Measurements from ENCODE around the gene PTPRK.
A peak's percentile ranks its signal among the peaks of the same experiment; 100 is the strongest.

PTPRK gene

GRCh38 chr6:128478230-128479047, 42.0 kb downstream of the PTPRK start:
- Histone ChIP-seq H3K27me3 (ENCODE audit: low read depth, low read length) (no peaks in the 10 kb centered on the region), H3K4me2 (ENCODE audit: low read length) (peak overlapping the region; percentile 50), H3K36me3 (replicated peaks; ENCODE audit: low read depth, low read length) (no peaks in the 10 kb centered on the region), H3K27ac (ENCODE audit: low read length) (no peak overlapping the region), H3K4me3 (ENCODE audit: low read length) (peak overlapping the region; percentile 48), H3K9me3 (ENCODE audit: insufficient read depth, low read length) (no peaks in the 10 kb centered on the region), H3K79me2 (ENCODE audit: low read length) (no peaks in the 10 kb centered on the region), H4K20me1 (ENCODE audit: insufficient read depth, low read length) (no peaks in the 10 kb centered on the region), H2AFZ (ENCODE audit: low read depth, low read length) (peak overlapping the region; percentile 90), H3K4me1 (ENCODE audit: low read length) (peaks cover 5% of the 10 kb centered on the region), H3K9ac (ENCODE audit: low read length) (no peak overlapping the region)
- TF ChIP-seq EZH2phosphoT487 (IDR thresholded peaks at IDR 0.05; ENCODE audit: low read depth) (no peak), CTCF (IDR thresholded peaks at IDR 0.05; ENCODE audit: low read depth, low read length) (no peak)

GRCh38 chr6:128474933-128475332, 45.5 kb downstream of the PTPRK start:
- Histone ChIP-seq H3K27ac (ENCODE audit: low read length) (no peak overlapping the region), H3K36me3 (replicated peaks; ENCODE audit: low read depth, low read length) (no peaks in the 10 kb centered on the region), H3K4me3 (ENCODE audit: low read length) (no peak overlapping the region), H3K79me2 (ENCODE audit: low read length) (no peaks in the 10 kb centered on the region), H3K9ac (ENCODE audit: low read length) (no peak overlapping the region), H3K9me3 (ENCODE audit: insufficient read depth, low read length) (no peaks in the 10 kb centered on the region), H2AFZ (ENCODE audit: low read depth, low read length) (no peak overlapping the region), H4K20me1 (ENCODE audit: insufficient read depth, low read length) (no peaks in the 10 kb centered on the region), H3K27me3 (ENCODE audit: low read depth, low read length) (no peaks in the 10 kb centered on the region), H3K4me1 (ENCODE audit: low read length) (peaks cover 5% of the 10 kb centered on the region), H3K4me2 (ENCODE audit: low read length) (no peak overlapping the region)
- TF ChIP-seq CTCF (IDR thresholded peaks at IDR 0.05; ENCODE audit: low read depth, low read length) (no peak), EZH2phosphoT487 (IDR thresholded peaks at IDR 0.05; ENCODE audit: low read depth) (no peak)

GRCh38 chr6:128474481-128474880, 45.9 kb downstream of the PTPRK start:
- Histone ChIP-seq H2AFZ (ENCODE audit: low read depth, low read length) (no peak overlapping the region), H3K36me3 (replicated peaks; ENCODE audit: low read depth, low read length) (no peaks in the 10 kb centered on the region), H3K4me1 (ENCODE audit: low read length) (peaks cover 5% of the 10 kb centered on the region), H3K27ac (ENCODE audit: low read length) (no peak overlapping the region), H3K4me2 (ENCODE audit: low read length) (no peak overlapping the region), H3K9ac (ENCODE audit: low read length) (no peak overlapping the region), H4K20me1 (ENCODE audit: insufficient read depth, low read length) (no peaks in the 10 kb centered on the region), H3K79me2 (ENCODE audit: low read length) (no peaks in the 10 kb centered on the region), H3K27me3 (ENCODE audit: low read depth, low read length) (no peaks in the 10 kb centered on the region), H3K4me3 (ENCODE audit: low read length) (no peak overlapping the region), H3K9me3 (ENCODE audit: insufficient read depth, low read length) (no peaks in the 10 kb centered on the region)
- TF ChIP-seq EZH2phosphoT487 (IDR thresholded peaks at IDR 0.05; ENCODE audit: low read depth) (no peak), CTCF (IDR thresholded peaks at IDR 0.05; ENCODE audit: low read depth, low read length) (no peak)

GRCh38 chr6:128471907-128472306, 48.5 kb downstream of the PTPRK start:
- no peaks in the 10 kb centered on the region for H3K36me3 ChIP-seq (replicated peaks; ENCODE audit: low read depth, low read length)
- H3K79me2 ChIP-seq (ENCODE audit: low read length): no peaks in the 10 kb centered on the region
- no peaks in the 10 kb centered on the region for H4K20me1 ChIP-seq (ENCODE audit: insufficient read depth, low read length)
- H3K4me3 ChIP-seq (ENCODE audit: low read length): no peak overlapping the region
- no peak overlapping the region for H3K4me2 ChIP-seq (ENCODE audit: low read length)
- TF ChIP-seq CTCF (IDR thresholded peaks at IDR 0.05; ENCODE audit: low read depth, low read length): no peak
- TF ChIP-seq EZH2phosphoT487 (IDR thresholded peaks at IDR 0.05; ENCODE audit: low read depth): no peak
- no peaks in the 10 kb centered on the region for H3K9me3 ChIP-seq (ENCODE audit: insufficient read depth, low read length)
- H3K4me1 ChIP-seq (ENCODE audit: low read length): no peaks in the 10 kb centered on the region
- no peak overlapping the region for H3K27ac ChIP-seq (ENCODE audit: low read length)
- no peak overlapping the region for H3K9ac ChIP-seq (ENCODE audit: low read length)
- H3K27me3 ChIP-seq (ENCODE audit: low read depth, low read length): no peaks in the 10 kb centered on the region
- no peak overlapping the region for H2AFZ ChIP-seq (ENCODE audit: low read depth, low read length)

Data from OCI-LY3 (cell line).